Esophagus squamous epithelium (tissue), 4 donors: ENCODE data around the gene UBA3.

Source experiments
- CTCF ChIP-seq, 6 experiments: fragments of 450-650 bp in 4 of 6; fragments of 200-600 bp in 2 of 6; sonication (generic) in 2 of 6; IDR thresholded peaks; one replicate each; pipeline ENCODE4 v1.5.1; 2016 to 2019; ENCODE audit warnings: antibody characterized with exemption in 6 of 6, mild to moderate bottlenecking in 4 of 6, moderate library complexity in 4 of 6
- POLR2A ChIP-seq, 4 donors: fragments of 450-650 bp; IDR thresholded peaks; one replicate each; pipeline ENCODE4 v1.6.1; 2017; ENCODE audit warnings: antibody characterized with exemption in 4 of 4, mild to moderate bottlenecking in 4 of 4, moderate library complexity in 3 of 4

GRCh38 chr3:69088063-69088462 is 7.9 kb upstream of the UBA3 start:
- TF ChIP-seq CTCF (IDR thresholded peaks at IDR 0.05) (peak in 1 of 6 experiments; percentile 20), POLR2A (IDR thresholded peaks at IDR 0.05) (no peak)
